ENCODE data around the gene DZANK1. TPM values are rescaled to one million over a fixed set of nuclear protein-coding genes. Genes with fewer than 3 reads are reported as not detected.
"Not testable (repeated sequence)": the region's sequence is repeated elsewhere in the genome, so short reads cannot be mapped to it uniquely, and the experiment has no call there.

DZANK1 gene
- total and polyA plus RNA-seq, 9 of the 15 experiments (the other 6 are each of a cell fraction or from before 2014, with no cell fraction given) = 0.04 to 0.18 (median 0.11) TPM; not detected in 2

- Histone ChIP-seq H3K27ac (ENCODE audit: extremely low read depth, low read depth, low read length) (no peak overlapping the region), H3K36me3 (ENCODE audit: control insufficient read depth, insufficient read depth, low read length) (no peaks in the 10 kb centered on the region), H3K4me3 (no peak overlapping the region), H3K4me1 (replicated peaks in 1 of 2; ENCODE audit: control insufficient read depth in 2 of 2, insufficient read depth in 2 of 2, low read length in 2 of 2) (no peaks in the 10 kb centered on the region), H2AFZ (ENCODE audit: low read depth, low read length) (no peak overlapping the region), H3K4me2 (ENCODE audit: insufficient read depth, low read length) (no peak overlapping the region), H3K9me3 (replicated peaks; ENCODE audit: control insufficient read depth, insufficient read depth, low read depth, low read length) (no peaks in the 10 kb centered on the region; the same call in 1 of the 2 replicates), H3K27me3 (ENCODE audit: control insufficient read depth in 2 of 2, insufficient read depth in 2 of 2, low read length in 2 of 2) (peaks cover 0 to 16% of the 10 kb centered on the region in 2 experiments; a peak in 1 of 5 replicates), H3K9ac (ENCODE audit: insufficient read depth in 1 of 2, low read depth in 2 of 2, low read length in 2 of 2) (no peak overlapping the region), H4K20me1 (replicated peaks; ENCODE audit: control insufficient read depth, insufficient read depth, low read length) (no peaks in the 10 kb centered on the region), H3K9me1 (ENCODE audit: control insufficient read depth, insufficient read depth, low read length) (no peaks in the 10 kb centered on the region), H3K79me2 (ENCODE audit: control insufficient read depth, insufficient read depth, low read length) (no peaks in the 10 kb centered on the region)
- in situ Hi-C loops (cut with MboI) (no loop called here), intact Hi-C loops (cut with micrococcal nuclease) (no loop called here)
- CTCF ChIA-PET (ENCODE audit: low intra/inter-chr PET ratio) = no interaction called here
- WGBS (ENCODE audit: insufficient coverage, low coverage, missing lambda C conversion rate) = 0% methylated on average over 8 of the region's 8 CpGs
- no TSS peak for BruUV-seq (replicated peaks)
- ATAC-seq (no peak), FAIRE-seq (no peak), DNase-seq (ENCODE audit: extremely low read depth in 1 of 4, low spot score in 3 of 4) (no peak)
- POLR2A ChIA-PET = interaction anchor here (0.8 kb wide), 1 partner anchor 62 kb away, joined by 3 read pairs; no protein-coding TSS in a partner anchor
- no peak for TF ChIP-seq MAFG (tag; conservative IDR thresholded peaks at IDR 0.05)
- no peak for TF ChIP-seq ZNF76 (CRISPR knock-in tag; IDR thresholded peaks at IDR 0.05; ENCODE audit: borderline replicate concordance)
- no peak for TF ChIP-seq MEIS2 (IDR thresholded peaks at IDR 0.05; ENCODE audit: partially characterized antibody)
- TF ChIP-seq, protein P1, sequence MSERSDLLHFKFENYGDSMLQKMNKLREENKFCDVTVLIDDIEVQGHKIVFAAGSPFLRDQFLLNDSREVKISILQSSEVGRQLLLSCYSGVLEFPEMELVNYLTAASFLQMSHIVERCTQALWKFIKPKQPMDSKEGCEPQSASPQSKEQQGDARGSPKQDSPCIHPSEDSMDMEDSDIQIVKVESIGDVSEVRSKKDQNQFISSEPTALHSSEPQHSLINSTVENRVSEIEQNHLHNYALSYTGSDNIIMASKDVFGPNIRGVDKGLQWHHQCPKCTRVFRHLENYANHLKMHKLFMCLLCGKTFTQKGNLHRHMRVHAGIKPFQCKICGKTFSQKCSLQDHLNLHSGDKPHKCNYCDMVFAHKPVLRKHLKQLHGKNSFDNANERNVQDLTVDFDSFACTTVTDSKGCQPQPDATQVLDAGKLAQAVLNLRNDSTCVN (CRISPR knock-in tag; IDR thresholded peaks at IDR 0.05) = no peak
- no peak for TF ChIP-seq BRD9 (IDR thresholded peaks at IDR 0.05; ENCODE audit: low read depth, partially characterized antibody)
- TF ChIP-seq MAFF (IDR thresholded peaks at IDR 0.05; ENCODE audit: low read length) = no peak
- no peak for TF ChIP-seq RBM17 (IDR thresholded peaks at IDR 0.05; ENCODE audit: borderline replicate concordance, low read depth, low read length)
- no peak for TF ChIP-seq HMGXB4 (CRISPR knock-in tag; IDR thresholded peaks at IDR 0.05)
- TF ChIP-seq TRIM28 (IDR thresholded peaks at IDR 0.05) = no peak
- TF ChIP-seq RBM15 (IDR thresholded peaks at IDR 0.05; ENCODE audit: insufficient read depth, low read length) = no peak
Measured at GRCh38 chr20:18377896-18378481, 88.8 kb downstream of the DZANK1 start.

GRCh38 chr20:18375551-18375950, 91.3 kb downstream of the DZANK1 start:
- BruUV-seq (replicated peaks); H3K27me3 ChIP-seq (ENCODE audit: control insufficient read depth in 2 of 2, insufficient read depth in 2 of 2, low read length in 2 of 2); H3K27ac ChIP-seq (ENCODE audit: extremely low read depth, low read depth, low read length); H3K4me3 ChIP-seq; CTCF ChIA-PET (ENCODE audit: low intra/inter-chr PET ratio); FAIRE-seq; H4K20me1 ChIP-seq (replicated peaks; ENCODE audit: control insufficient read depth, insufficient read depth, low read length); H3K9me1 ChIP-seq (ENCODE audit: control insufficient read depth, insufficient read depth, low read length); H3K9me3 ChIP-seq (replicated peaks; ENCODE audit: control insufficient read depth, insufficient read depth, low read depth, low read length); POLR2A ChIA-PET; H3K79me2 ChIP-seq (ENCODE audit: control insufficient read depth, insufficient read depth, low read length); H3K36me3 ChIP-seq (ENCODE audit: control insufficient read depth, insufficient read depth, low read length); intact Hi-C loops (cut with micrococcal nuclease); DNase-seq (ENCODE audit: extremely low read depth in 1 of 4, low spot score in 3 of 4); H3K4me2 ChIP-seq (ENCODE audit: insufficient read depth, low read length); H2AFZ ChIP-seq (ENCODE audit: low read depth, low read length); ATAC-seq; H3K4me1 ChIP-seq (replicated peaks in 1 of 2; ENCODE audit: control insufficient read depth in 2 of 2, insufficient read depth in 2 of 2, low read length in 2 of 2); H3K9ac ChIP-seq (ENCODE audit: insufficient read depth in 1 of 2, low read depth in 2 of 2, low read length in 2 of 2); in situ Hi-C loops (cut with MboI): not testable (repeated sequence)
- no CpG with 5 or more reads among the region's 28 CpGs for WGBS (ENCODE audit: insufficient coverage, low coverage, missing lambda C conversion rate)
